Left kidney (tissue), 2 donors: Measurements from ENCODE around the gene ADH1C. TPM values are rescaled to one million over a fixed set of nuclear protein-coding genes. Genes with fewer than 3 reads are reported as not detected.

Experiments
- DNase-seq: peaks from one replicate; pipeline ENCODE4 v3.0.0-alpha.2; 2013
- polyA plus RNA-seq: library from polyadenylated mRNA; unstranded; fragments of 120-200 nt; gene quantifications from one replicate; pipeline ENCODE4 v1.2.1, GENCODE V29; 2013; ENCODE audit not compliant: insufficient read length

Gene ADH1C
- polyA plus RNA-seq, 1 donor, result 77.4 TPM

DNA sequence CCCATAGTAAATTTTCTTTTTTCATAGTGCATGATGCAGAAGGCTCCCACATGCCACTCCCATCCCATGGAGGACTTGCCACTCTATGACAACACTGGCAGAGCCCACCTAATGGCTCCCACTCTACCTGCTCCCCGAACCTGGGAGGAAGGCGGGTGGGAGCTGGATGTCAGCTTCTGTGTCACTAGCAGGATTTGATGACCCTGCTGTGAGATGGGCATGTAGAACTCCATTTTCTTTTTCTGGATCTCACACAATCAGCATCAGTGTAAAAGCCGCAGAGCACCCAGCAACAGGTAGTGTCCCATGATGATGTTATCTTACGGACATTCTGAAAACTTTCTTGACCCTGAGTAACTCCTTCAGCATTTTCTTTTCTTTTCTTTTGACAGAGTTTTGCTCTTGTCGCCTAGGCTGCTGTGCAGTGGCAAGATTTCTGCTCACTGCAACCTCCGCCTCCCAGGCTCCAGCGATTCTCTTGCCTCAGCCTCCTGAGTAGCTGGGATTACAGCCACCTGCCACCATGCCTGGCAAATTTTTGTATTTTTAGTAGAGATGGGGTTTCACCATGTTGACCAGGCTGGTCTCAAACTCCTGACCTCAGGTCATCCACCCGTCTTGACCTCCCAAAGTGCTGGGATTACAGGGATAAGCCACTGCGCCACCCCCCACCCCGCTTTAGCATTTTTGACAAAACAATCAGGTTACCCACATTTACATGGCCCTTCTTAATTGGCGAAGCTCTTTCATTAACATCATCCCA, 46.7 kb downstream of the ADH1C start:
- DNase-seq, result no peak

- no peak for DNase-seq
Measured at GRCh38 chr4:99301376-99302164, 51.0 kb downstream of the ADH1C start.

GRCh38 chr4:99300934-99301333, 51.6 kb downstream of the ADH1C start:
- peak; percentile 87 for DNase-seq

- no peak for DNase-seq
Measured at GRCh38 chr4:99293357-99293756, 59.2 kb downstream of the ADH1C start.

GRCh38 chr4:99290848-99291786, 61.4 kb downstream of the ADH1C start, which contains the start of gene ADH1A:
TSS of gene ADH1A (minus strand) at chr4:99290985. CDS start at chr4:99290914, 71 bp downstream.
- DNase-seq, result no peak

Other genes with a start within 250 kb of the ADH1C start
- 0.71 TPM for gene ADH4, start 208.4 kb downstream of the ADH1C start, polyA plus RNA-seq
- 32.0 TPM for gene ADH6, start 133.5 kb downstream of the ADH1C start, polyA plus RNA-seq
- gene ADH1A, start 61.8 kb downstream of the ADH1C start, polyA plus RNA-seq, result 2.3 TPM
- gene ADH1B, start 31.3 kb downstream of the ADH1C start, polyA plus RNA-seq, result 16.7 TPM
- not detected for gene ADH7, start 82.6 kb upstream of the ADH1C start, polyA plus RNA-seq
- gene C4orf17, start 158.3 kb upstream of the ADH1C start, polyA plus RNA-seq, result 0.37 TPM
- 17.5 TPM for gene TRMT10A, start 211.3 kb upstream of the ADH1C start, polyA plus RNA-seq
- gene MTTP, start 222.1 kb upstream of the ADH1C start, polyA plus RNA-seq, result 13.7 TPM